ENCODE results near the gene NAA25.

The NAA25 gene

DNA sequence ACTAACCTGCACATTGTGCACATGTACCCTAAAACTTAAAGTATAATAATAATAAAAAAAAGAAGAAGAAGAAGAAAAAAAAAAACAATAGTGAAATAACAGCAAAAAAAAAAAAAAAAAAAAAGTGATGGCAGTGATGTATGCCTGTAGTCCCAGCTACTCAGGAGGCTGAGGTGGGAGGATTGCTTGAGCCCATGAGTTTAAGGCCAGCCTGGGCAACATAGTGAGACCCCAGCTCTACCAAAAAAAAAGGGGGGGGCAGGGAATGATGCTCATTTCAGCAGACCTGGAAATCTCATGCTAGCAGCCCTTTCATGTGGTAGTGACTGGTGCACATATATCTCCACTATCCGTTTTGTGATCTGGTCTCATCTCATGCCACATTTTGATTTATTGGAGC is 37.5 kb upstream of the NAA25 start:
- no peak for DNase-seq (ENCODE audit: low spot score)
- no peak overlapping the region for H3K27ac ChIP-seq
- no peak overlapping the region for H3K4me3 ChIP-seq
- TF ChIP-seq, protein P1, sequence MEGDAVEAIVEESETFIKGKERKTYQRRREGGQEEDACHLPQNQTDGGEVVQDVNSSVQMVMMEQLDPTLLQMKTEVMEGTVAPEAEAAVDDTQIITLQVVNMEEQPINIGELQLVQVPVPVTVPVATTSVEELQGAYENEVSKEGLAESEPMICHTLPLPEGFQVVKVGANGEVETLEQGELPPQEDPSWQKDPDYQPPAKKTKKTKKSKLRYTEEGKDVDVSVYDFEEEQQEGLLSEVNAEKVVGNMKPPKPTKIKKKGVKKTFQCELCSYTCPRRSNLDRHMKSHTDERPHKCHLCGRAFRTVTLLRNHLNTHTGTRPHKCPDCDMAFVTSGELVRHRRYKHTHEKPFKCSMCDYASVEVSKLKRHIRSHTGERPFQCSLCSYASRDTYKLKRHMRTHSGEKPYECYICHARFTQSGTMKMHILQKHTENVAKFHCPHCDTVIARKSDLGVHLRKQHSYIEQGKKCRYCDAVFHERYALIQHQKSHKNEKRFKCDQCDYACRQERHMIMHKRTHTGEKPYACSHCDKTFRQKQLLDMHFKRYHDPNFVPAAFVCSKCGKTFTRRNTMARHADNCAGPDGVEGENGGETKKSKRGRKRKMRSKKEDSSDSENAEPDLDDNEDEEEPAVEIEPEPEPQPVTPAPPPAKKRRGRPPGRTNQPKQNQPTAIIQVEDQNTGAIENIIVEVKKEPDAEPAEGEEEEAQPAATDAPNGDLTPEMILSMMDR (IDR thresholded peaks at IDR 0.05) = no peak

DNA sequence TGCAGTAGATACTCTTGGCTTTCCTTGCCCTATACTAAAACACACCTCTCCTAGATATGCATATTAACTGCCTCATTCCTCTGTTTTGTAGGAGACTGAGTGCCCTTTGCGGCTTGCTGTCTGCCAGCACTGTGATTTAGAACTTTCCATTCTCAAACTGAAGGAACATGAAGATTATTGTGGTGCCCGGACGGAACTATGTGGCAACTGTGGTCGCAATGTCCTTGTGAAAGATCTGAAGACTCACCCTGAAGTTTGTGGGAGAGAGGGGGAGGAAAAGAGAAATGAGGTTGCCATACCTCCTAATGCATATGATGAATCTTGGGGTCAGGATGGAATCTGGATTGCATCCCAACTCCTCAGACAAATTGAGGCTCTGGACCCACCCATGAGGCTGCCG is 32.1 kb upstream of the NAA25 start:
- Histone ChIP-seq H3K4me3 (no peak overlapping the region), H3K27ac (no peak overlapping the region)
- no peak for DNase-seq (ENCODE audit: low spot score)
- TF ChIP-seq, protein P1 (IDR thresholded peaks at IDR 0.05) = no peak

DNA sequence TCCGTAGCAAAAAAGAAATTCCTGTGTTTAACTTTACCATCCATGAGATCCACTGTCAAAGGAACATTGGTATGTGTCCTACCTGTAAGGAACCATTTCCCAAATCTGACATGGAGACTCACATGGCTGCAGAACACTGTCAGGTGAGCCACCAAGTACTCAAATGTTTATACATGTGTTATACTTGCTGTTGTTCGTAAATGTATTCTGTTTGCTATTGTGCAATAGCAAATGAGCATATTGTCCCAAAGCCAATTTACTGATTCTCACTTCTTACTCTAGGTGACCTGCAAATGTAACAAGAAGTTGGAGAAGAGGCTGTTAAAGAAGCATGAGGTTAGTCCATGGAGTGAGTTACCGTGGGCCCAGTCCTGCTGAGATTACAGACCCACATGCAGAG is 26.1 kb upstream of the NAA25 start:
- TF ChIP-seq, protein P1 (IDR thresholded peaks at IDR 0.05) = no peak
- Histone ChIP-seq H3K27ac (no peak overlapping the region), H3K4me3 (no peak overlapping the region)
- DNase-seq (ENCODE audit: low spot score) = no peak

DNA sequence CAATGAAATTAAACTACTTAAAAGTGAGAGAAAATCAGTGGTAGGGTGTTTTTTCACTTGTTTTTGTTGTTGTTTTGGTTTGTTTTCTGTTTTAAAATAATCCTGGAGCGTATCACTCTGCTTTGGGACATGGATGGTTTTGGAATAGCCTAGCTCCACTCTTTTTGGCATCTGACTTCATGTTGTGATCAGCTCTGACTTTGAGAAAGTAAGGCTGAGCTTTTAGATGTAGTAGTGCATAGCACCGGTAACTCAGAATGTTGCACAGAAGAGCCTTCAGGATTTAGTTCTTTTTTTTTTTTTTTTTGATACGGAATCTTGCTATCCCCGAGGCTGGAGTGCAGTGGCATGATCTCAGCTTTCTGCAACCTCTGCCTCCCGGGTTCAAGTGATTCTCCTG is 24.8 kb upstream of the NAA25 start:
- Histone ChIP-seq H3K27ac (no peak overlapping the region), H3K4me3 (no peak overlapping the region)
- TF ChIP-seq, protein P1 (IDR thresholded peaks at IDR 0.05) = no peak
- DNase-seq (ENCODE audit: low spot score) = no peak

DNA sequence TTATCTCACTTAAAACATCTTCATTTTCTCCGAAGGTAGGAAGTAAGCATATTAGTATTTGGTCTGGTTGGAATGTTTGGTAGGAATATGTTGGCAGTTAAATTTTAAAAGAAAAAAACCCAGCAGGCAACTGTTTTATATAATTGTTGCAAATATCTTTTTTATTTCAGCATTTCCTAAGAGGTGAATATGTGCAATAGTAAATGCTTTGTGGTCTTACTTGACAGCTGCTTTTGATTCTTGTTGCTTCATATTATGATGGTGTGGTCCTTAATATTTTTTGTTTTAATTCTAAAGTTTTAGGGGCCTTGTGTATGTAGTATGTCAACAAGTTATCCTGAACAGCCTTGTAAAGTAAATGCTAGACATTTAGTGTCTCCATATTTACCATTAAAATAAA is 23.1 kb upstream of the NAA25 start:
- DNase-seq (ENCODE audit: low spot score) = no peak
- TF ChIP-seq, protein P1 (IDR thresholded peaks at IDR 0.05) = peak; percentile 12
- Histone ChIP-seq H3K27ac (no peak overlapping the region), H3K4me3 (no peak overlapping the region)

DNA sequence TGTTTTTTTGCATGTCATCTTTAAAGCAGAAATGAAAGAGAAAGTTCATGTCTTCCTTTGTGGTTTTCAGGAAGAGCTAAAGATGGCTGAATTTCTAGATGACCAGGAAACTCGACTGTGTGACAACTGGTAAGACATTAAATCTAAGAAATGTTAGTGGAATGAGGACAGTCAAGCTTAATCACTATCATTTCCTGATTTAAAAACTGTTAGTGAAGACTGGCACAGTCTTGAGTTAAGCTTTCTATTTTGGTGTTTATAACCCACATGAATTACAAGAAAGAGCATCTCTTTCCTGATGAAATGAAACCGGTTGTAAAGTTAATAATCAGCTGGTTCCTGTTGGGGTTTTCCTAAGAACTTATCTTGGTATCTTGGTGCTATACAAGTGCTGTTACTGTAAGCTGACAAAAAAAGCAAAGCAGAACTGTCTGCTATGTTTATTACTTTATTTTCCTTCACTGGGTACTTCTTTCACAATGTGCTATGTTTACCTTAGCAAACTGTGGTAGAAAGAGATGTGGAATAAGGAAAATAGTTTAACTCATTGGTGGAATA is 21.9 kb upstream of the NAA25 start:
- Histone ChIP-seq H3K4me3 (peak overlapping the region; percentile 44), H3K27ac (peak overlapping the region; percentile 28 to 61)
- TF ChIP-seq, protein P1 (IDR thresholded peaks at IDR 0.05) = no peak
- DNase-seq (ENCODE audit: low spot score) = no peak

DNA sequence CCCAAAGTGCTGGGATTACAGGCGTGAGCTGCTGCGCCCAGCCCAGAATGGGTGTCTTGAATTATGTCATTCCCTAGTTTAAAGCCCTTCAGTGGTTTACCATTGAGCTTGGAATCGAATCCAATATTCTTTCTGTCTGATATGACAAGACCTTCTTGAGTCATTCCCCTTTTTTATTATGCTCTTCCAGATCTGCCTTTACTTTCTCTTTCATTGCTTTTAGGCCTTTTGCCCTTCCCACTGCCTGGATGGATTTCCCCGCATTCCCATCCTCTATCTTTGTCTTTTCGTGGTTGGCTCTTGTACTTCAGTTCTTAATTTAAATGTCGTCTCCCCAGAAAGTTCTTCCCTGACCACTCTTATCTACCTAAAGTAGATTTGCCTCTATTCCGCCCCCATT is 18.3 kb upstream of the NAA25 start:
- TF ChIP-seq, protein P1 (IDR thresholded peaks at IDR 0.05) = no peak
- Histone ChIP-seq H3K4me3 (peak overlapping the region; percentile 76), H3K27ac (no peak overlapping the region)
- no peak for DNase-seq (ENCODE audit: low spot score)

All from coronary artery (tissue), 2 donors.